ENCODE results near the gene GTF2F2. TPM values are rescaled to one million over a fixed set of nuclear protein-coding genes. Genes with fewer than 3 reads are reported as not detected.

Gene GTF2F2
- total and polyA plus RNA-seq, 2 experiments from 2014 or later = 42.1 to 75.6 TPM

DNA sequence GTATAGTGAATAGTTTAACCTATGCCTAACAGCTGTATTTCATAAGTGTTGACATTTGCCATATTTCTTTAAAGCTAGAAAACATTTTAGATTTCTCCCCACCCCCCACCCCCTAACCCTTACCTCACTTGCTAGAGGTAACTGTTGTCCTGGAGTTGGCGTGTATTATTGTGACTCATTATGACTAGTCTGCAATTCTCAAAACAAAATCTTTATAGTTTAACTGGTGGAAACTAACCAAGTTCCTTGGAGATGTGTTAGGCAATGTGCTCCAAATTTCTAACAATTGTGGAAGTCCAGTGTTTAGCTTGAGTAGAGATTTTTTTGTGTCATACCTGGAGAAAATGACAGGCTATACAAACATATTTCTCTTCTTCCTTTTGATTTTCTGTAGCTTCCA lies 42.5 kb downstream of the GTF2F2 start (continued):
- TF ChIP-seq, protein P1, sequence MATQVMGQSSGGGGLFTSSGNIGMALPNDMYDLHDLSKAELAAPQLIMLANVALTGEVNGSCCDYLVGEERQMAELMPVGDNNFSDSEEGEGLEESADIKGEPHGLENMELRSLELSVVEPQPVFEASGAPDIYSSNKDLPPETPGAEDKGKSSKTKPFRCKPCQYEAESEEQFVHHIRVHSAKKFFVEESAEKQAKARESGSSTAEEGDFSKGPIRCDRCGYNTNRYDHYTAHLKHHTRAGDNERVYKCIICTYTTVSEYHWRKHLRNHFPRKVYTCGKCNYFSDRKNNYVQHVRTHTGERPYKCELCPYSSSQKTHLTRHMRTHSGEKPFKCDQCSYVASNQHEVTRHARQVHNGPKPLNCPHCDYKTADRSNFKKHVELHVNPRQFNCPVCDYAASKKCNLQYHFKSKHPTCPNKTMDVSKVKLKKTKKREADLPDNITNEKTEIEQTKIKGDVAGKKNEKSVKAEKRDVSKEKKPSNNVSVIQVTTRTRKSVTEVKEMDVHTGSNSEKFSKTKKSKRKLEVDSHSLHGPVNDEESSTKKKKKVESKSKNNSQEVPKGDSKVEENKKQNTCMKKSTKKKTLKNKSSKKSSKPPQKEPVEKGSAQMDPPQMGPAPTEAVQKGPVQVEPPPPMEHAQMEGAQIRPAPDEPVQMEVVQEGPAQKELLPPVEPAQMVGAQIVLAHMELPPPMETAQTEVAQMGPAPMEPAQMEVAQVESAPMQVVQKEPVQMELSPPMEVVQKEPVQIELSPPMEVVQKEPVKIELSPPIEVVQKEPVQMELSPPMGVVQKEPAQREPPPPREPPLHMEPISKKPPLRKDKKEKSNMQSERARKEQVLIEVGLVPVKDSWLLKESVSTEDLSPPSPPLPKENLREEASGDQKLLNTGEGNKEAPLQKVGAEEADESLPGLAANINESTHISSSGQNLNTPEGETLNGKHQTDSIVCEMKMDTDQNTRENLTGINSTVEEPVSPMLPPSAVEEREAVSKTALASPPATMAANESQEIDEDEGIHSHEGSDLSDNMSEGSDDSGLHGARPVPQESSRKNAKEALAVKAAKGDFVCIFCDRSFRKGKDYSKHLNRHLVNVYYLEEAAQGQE (IDR thresholded peaks at IDR 0.05; ENCODE audit: unreplicated experiment) = no peak
- TF ChIP-seq CREB1 (CRISPR knock-in tag; IDR thresholded peaks at IDR 0.05; ENCODE audit: low read depth) = no peak
- TF ChIP-seq NANOG (IDR thresholded peaks at IDR 0.05; ENCODE audit: borderline replicate concordance) = no peak
- TF ChIP-seq, protein P2, sequence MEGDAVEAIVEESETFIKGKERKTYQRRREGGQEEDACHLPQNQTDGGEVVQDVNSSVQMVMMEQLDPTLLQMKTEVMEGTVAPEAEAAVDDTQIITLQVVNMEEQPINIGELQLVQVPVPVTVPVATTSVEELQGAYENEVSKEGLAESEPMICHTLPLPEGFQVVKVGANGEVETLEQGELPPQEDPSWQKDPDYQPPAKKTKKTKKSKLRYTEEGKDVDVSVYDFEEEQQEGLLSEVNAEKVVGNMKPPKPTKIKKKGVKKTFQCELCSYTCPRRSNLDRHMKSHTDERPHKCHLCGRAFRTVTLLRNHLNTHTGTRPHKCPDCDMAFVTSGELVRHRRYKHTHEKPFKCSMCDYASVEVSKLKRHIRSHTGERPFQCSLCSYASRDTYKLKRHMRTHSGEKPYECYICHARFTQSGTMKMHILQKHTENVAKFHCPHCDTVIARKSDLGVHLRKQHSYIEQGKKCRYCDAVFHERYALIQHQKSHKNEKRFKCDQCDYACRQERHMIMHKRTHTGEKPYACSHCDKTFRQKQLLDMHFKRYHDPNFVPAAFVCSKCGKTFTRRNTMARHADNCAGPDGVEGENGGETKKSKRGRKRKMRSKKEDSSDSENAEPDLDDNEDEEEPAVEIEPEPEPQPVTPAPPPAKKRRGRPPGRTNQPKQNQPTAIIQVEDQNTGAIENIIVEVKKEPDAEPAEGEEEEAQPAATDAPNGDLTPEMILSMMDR (conservative IDR thresholded peaks at IDR 0.05; ENCODE audit: low read depth in 2 of 2) = no peak
- TF ChIP-seq EZH2 (IDR thresholded peaks at IDR 0.05; ENCODE audit: low read depth, unreplicated experiment) = no peak
- TF ChIP-seq, protein P3, sequence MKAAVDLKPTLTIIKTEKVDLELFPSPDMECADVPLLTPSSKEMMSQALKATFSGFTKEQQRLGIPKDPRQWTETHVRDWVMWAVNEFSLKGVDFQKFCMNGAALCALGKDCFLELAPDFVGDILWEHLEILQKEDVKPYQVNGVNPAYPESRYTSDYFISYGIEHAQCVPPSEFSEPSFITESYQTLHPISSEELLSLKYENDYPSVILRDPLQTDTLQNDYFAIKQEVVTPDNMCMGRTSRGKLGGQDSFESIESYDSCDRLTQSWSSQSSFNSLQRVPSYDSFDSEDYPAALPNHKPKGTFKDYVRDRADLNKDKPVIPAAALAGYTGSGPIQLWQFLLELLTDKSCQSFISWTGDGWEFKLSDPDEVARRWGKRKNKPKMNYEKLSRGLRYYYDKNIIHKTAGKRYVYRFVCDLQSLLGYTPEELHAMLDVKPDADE (IDR thresholded peaks at IDR 0.05) = no peak
- no peak for TF ChIP-seq ZNF331 (CRISPR knock-in tag; IDR thresholded peaks at IDR 0.05; ENCODE audit: low read depth)

DNA sequence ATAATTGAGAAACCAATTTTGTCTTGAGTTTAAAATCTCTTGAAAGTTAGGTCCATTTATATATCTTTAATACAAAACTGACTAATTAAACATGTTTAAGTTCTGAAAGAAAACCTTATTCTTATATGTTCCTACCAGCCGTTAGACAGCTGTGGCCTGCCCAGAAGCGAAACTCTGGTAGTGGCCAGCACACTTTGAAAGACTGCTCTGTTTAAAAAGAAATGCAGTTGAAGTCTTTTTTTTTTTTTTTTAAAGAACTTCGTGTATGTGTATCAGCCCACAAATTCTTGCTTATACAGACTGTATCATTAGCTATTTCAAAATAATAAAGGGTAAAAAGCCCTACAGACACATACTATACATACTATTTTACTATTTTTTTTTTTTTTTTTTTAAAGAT lies 46.5 kb downstream of the GTF2F2 start:
- Histone ChIP-seq H3K4me3 (no peak overlapping the region), H3K9me2 (ENCODE audit: insufficient read depth) (no peaks in the 10 kb centered on the region), H2AFZ (no peak overlapping the region), H3K79me2 (replicated peaks; ENCODE audit: insufficient read depth) (peaks cover 6% of the 10 kb centered on the region; the same call in 1 of the 2 replicates), H3K4me2 (no peak overlapping the region), H3K27ac (ENCODE audit: low read depth) (no peak overlapping the region), H3K4me1 (ENCODE audit: insufficient read depth) (no peaks in the 10 kb centered on the region), H3K27me3 (ENCODE audit: insufficient read depth) (no peaks in the 10 kb centered on the region), H4K20me1 (replicated peaks; ENCODE audit: insufficient read depth) (0 out of 2 replicates have a peak, but pooled peaks cover 2% of the 10 kb centered on the region), H3K36me3 (ENCODE audit: insufficient read depth) (no peaks in the 10 kb centered on the region; the same call in 1 of the 2 replicates), H3F3A (replicated peaks; ENCODE audit: low read depth) (no peaks in the 10 kb centered on the region)
- TF ChIP-seq NANOG (IDR thresholded peaks at IDR 0.05; ENCODE audit: borderline replicate concordance) (no peak), ZNF331 (CRISPR knock-in tag; IDR thresholded peaks at IDR 0.05; ENCODE audit: low read depth) (no peak), ZNF114 (CRISPR knock-in tag; IDR thresholded peaks at IDR 0.05) (no peak)
- DNase-seq (ENCODE audit: low spot score) (no peak), ATAC-seq (no peak)
- Mint-ChIP-seq H3K27ac (no peak overlapping the region), H3K4me1 (peaks cover 9% of the 10 kb centered on the region), H3K27me3 (ENCODE audit: insufficient read depth, low read depth, poor library complexity) (no peaks in the 10 kb centered on the region), H3K36me3 (ENCODE audit: low read depth) (peaks cover 11% of the 10 kb centered on the region; the same call in 2 of the 3 replicates), H3K4me3 (no peak overlapping the region), H3K9me3 (no peaks in the 10 kb centered on the region)

Measured in GM23338 (cell line).